Stimulated activated CD4-positive, alpha-beta T cell treated with anti-CD3 and anti-CD28 coated beads, Interleukin-4, amount 100 ng/mL, for 1 hour (primary cell): ENCODE data around the gene GTF3C4.
"Not testable (repeated sequence)": the region's sequence is repeated elsewhere in the genome, so short reads cannot be mapped to it uniquely, and the experiment has no call there.

Source experiments
- DNase-seq: peaks from one replicate; pipeline ENCODE4 v3.0.0-alpha.2; 2020

The GTF3C4 gene

DNA sequence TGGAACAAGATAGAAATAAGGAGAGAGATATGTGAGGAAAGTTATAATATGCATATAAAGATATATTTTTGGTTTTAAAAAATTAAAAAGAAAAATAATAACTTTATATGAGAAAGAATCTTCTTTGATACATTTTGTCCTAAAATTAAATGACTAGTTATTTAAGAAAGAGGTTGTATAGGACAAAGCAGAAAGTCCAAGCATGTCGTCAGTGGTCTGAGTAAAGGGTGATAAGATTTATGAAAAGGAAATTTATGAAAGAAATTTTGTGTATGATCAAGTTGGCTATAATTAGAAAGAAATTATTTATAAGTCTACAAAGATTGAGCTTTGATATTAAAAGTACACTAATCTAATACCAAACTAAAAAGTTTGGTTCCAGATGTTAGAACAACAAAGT, 32.0 kb downstream of the GTF3C4 start:
- DNase-seq = no peak

DNA sequence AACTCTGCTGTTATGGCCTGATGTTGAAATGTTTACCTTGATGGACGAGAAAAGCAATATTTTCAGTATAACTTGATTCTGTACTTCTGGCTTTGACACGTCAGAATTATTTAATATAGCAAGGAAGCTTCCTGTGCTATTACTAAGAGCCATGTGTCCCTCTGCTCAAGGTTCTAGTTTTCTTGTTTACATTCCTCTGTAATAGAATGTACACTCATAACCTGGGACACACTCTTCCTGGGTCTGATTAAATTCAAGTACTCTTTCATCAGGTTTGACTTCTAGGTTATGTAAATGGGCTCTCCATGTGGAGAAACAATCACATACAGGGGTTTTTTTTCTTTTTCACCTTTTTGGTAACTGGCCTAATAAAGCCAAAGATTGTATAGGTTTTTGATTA, 33.1 kb downstream of the GTF3C4 start:
- no peak for DNase-seq

DNA sequence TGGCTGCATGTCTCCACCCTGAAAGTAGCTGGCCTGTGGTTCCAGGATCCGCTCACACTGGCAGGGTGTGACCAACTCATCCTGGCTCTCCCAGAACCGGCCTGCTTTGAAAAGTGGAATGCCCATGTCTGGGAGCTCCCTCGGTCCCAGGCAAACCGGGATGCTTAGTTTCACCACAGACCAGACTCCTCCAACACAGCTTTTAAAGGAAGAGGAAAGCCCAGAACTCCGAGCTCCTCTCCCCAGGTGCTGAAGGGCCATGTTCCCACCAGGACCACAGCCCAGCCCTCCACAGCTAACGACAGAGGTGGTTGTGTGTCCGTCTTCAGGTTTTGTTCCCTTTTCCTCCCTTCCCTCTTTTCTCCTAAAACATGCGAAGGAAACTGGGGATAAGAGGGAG, 38.0 kb downstream of the GTF3C4 start:
- no peak for DNase-seq

DNA sequence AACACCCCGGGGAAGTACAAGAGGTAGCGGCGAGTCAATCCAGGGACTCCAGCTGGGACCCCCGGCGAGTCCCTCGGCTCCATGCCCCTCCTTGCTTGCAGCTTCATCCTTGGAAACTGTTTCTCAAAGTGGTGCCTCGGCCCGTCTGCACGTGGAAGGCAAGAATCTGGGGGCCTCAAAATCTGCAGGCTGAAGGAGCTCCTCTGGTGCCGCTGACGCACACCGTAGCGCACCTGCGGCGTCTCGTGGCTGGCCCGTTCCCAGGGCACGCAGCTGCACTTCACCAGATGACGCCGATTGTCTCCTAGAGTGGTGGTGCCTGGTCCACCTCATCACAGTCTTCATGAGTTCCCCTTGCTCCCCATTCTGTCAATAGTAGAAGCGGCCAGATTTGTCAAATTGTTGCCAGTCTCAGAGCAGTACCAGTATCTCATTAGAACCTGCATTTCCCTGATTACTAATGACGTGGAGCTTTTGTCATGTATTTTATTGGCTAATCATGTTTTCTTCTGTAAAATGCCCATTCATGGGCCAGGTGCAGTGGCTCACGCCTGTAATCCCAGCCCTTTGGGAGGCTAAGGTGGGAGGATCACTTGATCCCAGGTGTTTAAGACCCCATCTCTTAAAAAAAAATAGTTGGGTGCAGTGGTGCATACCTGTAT, 38.6 kb downstream of the GTF3C4 start:
- DNase-seq = no peak

DNA sequence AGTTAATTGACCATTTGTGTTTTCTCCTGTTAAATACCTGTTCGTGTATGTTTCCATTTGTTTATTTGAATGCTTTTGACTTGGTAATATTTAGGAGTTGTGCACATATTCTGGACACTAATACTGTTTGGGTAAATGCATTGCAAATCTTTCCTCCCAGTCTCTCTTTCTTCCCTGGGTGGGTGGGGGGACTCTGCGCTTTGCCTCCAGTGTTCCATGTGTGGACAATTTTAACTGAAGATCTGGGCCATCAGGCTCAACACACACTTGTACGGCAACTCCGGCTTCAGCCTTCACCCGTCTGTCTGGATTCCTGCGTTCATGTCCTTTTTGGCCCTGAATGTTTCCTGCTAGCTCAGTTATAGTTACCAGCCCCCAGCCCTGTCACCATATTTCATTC, 40.1 kb downstream of the GTF3C4 start:
- no peak for DNase-seq

DNA sequence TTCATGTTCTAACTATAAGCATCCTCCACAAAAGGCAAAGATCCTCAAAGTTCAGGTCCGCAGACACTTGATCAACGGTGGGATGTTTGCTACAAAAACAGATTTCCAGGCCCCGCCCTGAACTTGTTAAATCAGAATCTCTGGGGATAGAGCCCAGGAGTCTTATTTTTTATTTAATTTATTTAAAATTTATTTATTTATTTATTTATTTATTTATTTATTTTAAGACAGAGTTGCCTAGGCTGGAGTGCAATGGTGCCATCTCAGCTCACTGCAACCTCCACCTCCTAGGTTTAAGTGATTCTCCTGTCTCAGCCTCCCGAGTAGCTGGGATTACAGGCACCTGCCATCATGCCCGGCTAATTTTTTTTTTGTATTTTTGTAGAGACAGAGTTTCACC, 40.9 kb downstream of the GTF3C4 start:
- not testable (repeated sequence) for DNase-seq

DNA sequence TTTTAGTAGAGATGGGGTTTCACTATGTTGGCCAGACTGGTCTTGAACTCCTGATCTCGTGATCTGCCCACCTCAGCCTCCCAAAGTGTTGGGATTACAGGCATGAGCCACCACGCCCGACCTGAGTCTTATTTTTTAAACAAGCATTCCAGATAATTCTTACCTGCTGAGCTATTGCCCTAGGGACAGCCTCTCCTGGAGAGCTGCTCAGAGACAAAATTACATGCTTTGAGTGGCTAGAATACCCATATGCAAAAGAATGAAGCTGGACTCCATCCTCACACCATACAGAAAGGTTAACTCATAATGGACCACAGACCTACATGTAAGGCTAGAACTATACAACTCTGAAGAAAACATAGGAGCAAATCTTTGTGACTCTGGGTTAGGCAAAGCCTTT, 41.6 kb downstream of the GTF3C4 start:
- no peak for DNase-seq

DNA sequence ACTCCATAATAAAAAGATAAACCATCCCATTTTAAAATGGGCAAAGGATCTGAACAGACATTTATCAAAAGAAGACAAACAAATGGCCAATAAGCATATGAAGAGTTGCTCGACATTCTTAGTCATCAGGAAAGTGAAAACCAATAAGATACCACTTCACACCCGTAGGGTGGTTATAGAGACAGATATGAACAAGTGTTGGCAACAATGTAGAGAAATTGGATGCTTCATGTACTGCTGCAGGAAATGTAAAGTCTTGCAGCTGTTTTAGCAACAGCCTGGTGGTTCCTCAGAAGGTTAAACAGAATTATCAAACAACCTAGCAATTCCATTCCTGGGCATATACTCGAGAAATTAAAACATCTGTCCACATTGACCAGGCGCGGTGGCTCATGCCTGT, 42.5 kb downstream of the GTF3C4 start:
- no peak for DNase-seq

DNA sequence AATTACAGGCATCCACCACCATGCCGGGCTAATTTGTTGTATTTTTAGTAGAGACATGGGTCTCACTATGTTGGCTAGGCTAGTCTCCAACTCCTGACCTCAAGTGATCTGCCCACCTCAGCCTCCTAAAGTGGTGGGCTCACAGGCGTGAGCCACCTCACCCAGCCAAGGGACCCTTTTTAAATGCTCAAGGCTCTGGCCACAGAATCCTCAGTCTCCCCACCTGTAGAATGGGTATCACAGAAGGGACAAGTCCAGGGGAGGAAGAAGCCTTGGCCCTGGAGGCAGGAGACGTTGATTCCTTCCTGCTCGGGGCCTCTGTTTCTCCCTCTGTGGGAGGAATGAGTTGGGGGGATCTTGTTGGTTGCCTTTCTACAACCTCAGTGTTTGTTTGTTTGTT, 45.7 kb downstream of the GTF3C4 start:
- no peak for DNase-seq

DNA sequence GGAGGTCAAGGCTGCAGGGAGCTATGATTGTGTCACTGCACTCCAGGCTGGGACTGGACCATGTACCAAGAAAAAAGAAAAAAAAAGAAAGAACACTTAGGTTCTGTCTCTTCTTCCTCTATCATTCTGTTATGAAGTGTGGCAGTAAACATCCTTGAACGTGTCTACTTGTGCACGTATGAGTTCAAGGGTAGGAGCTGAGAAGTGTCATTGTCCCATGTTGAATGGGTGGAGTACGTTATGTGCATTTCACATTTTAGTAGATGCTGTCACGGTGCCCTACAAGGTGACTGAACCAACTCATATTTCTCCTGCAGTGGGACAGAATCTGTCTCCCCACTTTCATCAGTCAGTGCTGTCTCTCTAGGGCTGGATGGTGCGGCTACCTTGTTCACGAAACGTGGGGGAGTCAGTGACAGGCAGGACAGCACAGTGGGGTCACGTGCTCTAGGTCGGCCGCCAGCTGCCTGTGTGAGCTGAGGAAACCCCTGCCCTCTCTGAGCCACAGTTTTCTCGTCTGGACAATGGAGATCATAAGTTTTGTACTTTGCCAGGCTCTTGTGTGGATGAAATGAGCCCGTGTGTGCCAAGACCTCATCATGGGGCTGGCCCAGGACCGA, 47.2 kb downstream of the GTF3C4 start:
- DNase-seq = no peak

DNA sequence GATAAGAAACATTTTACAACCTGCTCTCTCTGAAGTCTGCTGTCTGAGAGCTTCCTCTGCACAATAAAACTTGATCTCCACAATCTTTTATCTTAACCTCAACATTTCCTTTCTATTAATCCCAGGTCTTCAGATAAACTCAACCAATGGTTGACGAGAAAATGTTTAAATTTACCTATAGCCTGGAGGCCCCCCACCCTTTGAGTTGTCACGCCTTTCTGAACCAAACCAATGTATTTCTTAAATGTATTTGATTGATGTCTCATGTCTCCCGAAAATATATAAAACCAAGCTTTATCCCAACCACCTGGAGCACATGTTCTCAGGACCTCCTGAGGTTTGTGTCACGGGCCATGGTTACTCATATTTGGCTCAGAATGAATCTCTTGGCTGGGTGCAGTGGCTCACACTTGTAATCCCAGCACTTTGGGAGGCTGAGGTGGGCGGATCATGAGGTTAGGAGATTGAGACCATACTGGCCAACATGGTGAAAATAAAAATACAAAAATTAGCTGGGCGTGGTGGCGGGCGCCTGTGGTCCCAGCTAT, 48.2 kb downstream of the GTF3C4 start:
- DNase-seq = not testable (repeated sequence)

DNA sequence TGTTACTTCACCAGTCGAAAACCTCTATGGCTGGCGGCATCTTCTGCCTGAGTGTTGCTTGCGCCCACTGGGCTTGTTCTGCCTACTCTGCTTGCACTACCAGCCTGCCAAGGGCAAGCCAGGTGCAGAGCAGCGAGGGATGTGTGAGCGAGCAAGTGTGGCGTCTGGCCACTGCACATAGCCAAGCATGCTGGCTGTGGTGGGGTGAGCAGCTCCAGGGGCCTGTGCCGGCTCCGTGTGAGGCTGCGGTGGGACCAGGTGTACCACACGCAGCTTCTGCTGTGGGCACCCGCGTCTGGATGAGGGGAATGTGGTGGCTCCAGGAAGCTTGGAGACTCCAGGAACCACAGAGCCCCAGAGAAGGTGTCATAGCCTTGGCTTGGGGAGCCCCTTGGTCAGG, 51.4 kb downstream of the GTF3C4 start:
- no peak for DNase-seq

DNA sequence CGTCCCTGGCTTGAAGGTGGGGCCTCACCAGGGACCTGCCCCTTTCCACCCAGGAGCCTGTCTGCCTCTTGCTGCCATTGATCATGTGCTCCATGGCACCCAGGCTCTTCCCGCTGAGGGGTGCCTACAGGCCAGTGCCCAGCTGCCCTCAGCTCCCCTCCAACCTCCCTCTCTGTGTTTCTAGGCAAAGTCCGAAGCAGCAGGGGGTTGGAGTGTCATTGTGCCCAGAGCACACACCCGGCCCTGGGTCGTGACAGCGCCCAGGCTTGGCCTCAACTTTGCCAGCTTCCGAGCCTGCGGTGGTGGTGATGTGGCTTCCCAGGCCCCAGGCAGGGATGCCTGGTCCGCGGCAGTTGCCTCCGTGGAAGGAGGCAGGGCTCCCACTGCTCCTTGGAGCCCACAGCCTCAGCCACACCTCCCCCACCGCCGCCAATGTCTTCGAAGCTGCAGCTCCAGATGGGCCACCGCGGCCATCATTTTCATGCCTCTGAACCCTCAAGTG, 52.4 kb downstream of the GTF3C4 start:
- DNase-seq = no peak

DNA sequence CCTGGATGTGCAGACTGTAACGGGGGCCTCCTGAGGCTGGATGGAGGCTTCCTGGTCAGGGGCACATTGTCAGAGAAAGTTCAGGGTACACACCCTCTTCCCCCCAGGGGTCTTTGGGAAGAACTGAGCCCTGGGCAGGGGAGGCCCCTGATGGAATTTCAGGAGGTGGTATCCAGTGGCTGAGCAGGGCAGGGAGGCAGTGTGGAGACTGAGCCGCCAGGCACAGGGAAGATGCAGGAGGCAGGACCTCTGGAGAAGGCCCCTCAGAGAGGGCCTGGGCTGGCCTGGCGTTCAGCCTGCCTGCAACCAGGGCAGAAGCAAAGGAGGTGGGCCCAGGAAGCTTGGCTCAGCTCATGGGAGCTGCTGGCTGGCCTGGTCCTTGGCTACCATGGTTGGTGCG, 53.5 kb downstream of the GTF3C4 start:
- no peak for DNase-seq

DNA sequence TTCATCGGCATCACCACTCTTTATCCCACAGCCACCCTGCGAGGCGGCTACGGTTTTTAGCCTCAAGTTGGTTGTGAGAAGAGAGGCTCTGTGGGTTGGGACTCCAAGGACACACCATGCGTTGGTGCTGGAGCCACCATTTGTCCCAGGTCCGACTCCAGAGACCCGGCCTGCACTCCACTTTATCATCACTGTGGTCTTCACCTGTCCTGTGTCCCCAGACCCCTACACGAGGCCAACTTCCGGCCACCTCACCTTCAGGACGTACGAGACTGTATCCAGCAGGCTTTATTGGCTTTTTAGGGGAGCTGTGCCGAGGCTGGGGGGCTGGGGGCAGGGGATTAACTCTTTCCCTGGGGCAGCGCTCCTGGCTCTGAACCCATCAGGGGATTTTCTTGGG, 55.0 kb downstream of the GTF3C4 start:
- no peak for DNase-seq

DNA sequence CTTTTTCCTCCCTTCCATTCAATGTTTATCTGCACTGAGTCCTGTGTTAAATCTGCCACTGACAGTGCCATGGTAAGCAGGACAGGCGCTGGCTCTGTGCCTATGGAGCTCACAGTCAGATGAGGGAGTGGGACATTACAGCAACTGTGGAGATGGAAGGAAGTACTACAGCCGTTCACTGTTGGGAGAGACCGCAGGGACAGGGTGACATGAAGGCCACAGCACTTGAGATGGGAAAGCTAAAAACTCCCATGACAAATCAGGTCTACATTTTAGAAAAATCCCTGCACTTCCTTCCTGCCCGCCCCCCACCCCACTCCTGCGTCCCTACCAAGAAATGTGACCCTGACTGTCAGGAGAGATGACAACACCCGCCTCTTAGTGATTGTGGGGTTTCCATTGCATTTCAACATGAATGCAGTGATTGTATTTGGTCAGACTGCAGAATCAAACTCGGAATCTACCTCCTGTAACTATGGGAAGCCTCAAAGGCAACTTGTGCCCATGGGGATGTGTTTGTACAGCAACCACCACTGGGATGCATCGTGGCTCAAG, 56.4 kb downstream of the GTF3C4 start:
- no peak for DNase-seq

DNA sequence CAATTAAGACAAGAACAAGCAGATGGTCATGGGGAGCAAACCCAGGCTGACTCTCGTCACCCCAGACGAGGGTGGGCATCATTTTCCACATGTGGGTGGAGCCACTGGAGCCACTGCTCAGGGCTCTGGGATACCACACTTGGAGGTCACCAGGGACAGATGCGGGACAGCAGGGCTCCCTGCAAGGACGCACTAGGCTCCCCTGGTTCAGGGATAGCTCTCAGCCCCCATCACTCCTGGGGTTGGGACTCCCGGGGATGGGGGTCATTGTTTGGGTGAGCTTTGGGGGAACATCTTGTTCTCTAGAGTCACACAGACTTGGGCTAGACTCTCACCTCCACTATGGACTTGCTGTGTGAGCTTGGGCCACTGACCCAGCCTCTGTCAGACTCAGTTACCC, 57.8 kb downstream of the GTF3C4 start:
- DNase-seq = no peak

DNA sequence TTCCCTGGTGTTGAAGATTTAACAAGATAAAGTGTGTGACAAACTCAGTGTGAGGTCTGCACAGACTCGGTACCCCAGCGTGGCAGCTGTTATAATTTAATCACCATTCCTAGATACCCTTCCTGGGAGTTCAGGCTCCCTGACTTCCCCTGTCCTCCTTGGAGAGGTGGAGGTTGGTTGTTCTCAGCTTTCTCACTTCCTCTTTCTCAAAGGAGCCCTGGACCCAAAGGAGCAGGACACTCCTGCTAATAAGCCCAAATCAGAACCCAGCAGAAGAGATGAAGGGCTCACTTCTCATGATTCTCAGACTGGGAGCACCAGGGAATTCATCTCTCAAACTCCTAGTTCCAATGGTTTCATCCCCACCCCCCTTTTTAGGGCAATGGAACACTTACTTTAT, 58.2 kb downstream of the GTF3C4 start:
- DNase-seq = no peak

DNA sequence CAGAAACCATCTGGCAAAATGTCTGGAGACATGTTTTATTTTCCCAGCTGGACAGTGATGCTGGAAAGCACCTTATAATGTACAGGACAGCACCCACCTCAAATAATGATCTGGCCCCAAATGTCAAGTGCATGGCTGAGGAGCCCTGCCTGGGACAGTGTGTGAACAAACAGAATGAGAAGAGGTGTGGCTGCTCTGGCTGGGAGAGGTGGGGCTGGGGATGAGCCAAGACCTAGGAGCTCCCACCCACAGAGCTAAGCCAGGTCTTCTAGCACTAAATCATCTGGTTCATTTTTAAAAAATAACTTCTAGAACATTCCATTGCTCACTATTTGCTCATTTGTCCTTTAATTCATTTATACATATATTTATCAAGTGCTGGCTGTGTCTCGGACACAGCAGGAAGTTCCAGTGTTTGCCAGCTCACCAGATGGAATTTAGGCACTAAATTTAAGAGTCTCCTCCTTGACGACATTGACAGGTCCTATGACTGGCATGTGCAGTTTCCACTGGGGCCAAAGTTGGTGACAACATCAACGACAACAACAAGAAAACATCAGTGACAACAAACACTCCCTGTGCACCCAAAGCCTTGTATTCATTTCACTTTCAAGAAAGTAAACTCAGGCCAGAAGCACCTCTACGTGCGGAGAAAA, 59.1 kb downstream of the GTF3C4 start:
- no peak for DNase-seq

DNA sequence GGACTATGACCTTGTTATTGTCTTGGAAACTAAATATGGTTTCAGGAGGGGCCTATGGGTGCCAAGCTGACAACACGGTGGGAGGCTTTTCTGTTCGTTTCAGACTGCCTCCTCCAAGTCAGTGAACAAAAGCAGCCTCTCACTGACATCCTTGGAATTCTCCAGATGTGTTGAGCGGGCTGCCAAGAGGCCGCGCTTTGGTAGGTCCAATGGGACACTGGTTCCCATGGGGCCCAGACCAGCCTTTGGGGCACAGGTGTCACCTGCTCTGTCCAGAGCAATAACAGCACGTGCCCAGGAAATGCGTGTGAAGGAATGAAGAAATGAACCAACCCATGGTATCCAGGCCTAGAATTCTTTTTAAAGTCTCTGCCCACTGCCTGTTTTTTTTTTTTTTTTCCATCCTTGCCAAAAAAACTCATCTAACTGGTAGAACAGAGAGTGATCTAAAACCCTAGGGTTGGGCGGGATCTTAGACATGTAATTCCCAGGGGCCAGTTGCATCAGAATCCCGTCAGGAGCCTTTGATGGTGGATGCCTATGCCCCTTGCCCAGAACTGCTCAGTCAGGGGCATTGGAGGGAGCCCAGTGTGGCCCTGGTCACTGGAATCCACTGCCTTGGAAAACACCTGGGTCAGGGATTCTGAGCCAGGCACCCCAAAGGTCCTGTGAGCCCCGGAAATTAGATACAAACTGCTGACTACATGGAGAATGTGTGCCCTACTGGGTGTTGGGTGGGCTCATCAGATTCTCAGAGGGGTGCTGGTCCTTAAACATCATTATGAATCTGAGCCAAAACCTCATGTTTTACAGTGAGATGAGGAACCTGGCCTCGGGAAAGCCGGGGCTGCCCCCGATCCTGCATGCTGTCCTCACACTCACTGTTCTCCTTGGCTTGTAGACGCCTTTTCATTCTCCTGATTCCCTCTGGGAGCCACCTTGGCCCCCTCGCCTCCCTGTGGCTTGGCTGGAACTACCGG, 60.1 kb downstream of the GTF3C4 start:
- no peak for DNase-seq

DNA sequence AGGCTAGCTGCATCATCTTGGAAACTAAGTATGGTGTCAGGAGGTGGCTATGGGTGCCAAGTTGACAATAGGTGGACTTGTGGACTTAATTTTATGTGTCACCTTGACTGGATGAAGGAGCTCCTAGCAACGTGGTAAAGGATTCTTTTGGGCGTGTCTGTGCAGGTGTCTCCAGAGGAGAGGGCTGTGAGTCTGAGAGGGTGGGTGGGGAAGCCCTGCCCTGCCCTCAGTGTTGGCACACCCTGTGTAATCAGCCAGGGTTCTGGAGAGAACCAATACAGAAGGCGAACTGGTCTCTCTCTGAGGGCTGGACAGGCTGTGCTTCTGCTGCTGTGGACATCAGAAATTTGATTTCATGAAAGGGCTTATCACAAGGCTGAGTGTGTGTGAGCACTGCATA, 61.0 kb downstream of the GTF3C4 start:
- DNase-seq = no peak
